Neural cell (in vitro differentiated cells): Measurements from ENCODE around the gene ARFGAP3. TPM values are rescaled to one million over a fixed set of nuclear protein-coding genes. Genes with fewer than 3 reads are reported as not detected.

Experiments used
- H2AFZ ChIP-seq: fragments of 200-600, 300-800 bp; sonication (generic), shearing (Covaris generic); 2 replicates; pipeline ENCODE4 v1.6.0; 2014; ENCODE audit warnings: low read depth, mild to moderate bottlenecking, antibody characterized with exemption, low read length, moderate library complexity
- H3F3A ChIP-seq: fragments of 200-600 bp; shearing (Covaris generic); 2 replicates; pipeline ENCODE4 v1.6.1; 2016; ENCODE audit warnings: mild to moderate bottlenecking, moderate library complexity, mixed read lengths, antibody characterized with exemption, low read length; ENCODE audit not compliant: insufficient read depth, poor library complexity, severe bottlenecking
- H3K27ac ChIP-seq: fragments of 200-600, 300-800 bp; sonication (generic), shearing (Covaris generic); 2 replicates; pipeline ENCODE4 v1.5.1; 2014; ENCODE audit warnings: mild to moderate bottlenecking, low read length, moderate library complexity
- H3K27me3 ChIP-seq: fragments of 300-800, 200-600 bp; sonication (generic), shearing (Covaris generic); 2 replicates; pipeline ENCODE4 v1.6.0; 2014; ENCODE audit warnings: mild to moderate bottlenecking, low read depth, low read length, moderate library complexity; ENCODE audit not compliant: insufficient read depth
- H3K36me3 ChIP-seq: fragments of 300-800, 200-600 bp; sonication (generic), shearing (Covaris generic); 2 replicates; pipeline ENCODE4 v1.5.1; 2014; ENCODE audit warnings: mild to moderate bottlenecking, antibody characterized with exemption, low read length, moderate library complexity; ENCODE audit not compliant: insufficient read depth
- H3K4me2 ChIP-seq: fragments of 300-800, 200-600 bp; sonication (generic), shearing (Covaris generic); 2 replicates; pipeline ENCODE4 v1.6.0; 2014; ENCODE audit warnings: mild to moderate bottlenecking, low read length
- H3K4me3 ChIP-seq: fragments of 300-800, 200-600 bp; sonication (generic), shearing (Covaris generic); 2 replicates; pipeline ENCODE4 v1.5.1; 2014; ENCODE audit warnings: mild to moderate bottlenecking, low read length, moderate library complexity
- H3K79me2 ChIP-seq: fragments of 200-600 bp; shearing (Covaris generic); replicated peaks from 2 replicates; pipeline ENCODE4 v1.6.0; 2014; ENCODE audit warnings: mild to moderate bottlenecking, low read length, moderate library complexity; ENCODE audit not compliant: insufficient read depth
- H3K9ac ChIP-seq: fragments of 300-800, 200-600 bp; sonication (generic), shearing (Covaris generic); 2 replicates; pipeline ENCODE4 v1.6.1; 2016; ENCODE audit warnings: mild to moderate bottlenecking, low read length, mixed read lengths
- H3K9me2 ChIP-seq: fragments of 200-600 bp; shearing (Covaris generic); 2 replicates; pipeline ENCODE4 v1.6.1; 2016; ENCODE audit warnings: mild to moderate bottlenecking, low read length, mixed read lengths; ENCODE audit not compliant: insufficient read depth
- H3K9me3 ChIP-seq: fragments of 200-600, 300-800 bp; sonication (generic), shearing (Covaris generic); 2 replicates; pipeline ENCODE4 v1.6.1; 2016; ENCODE audit warnings: mild to moderate bottlenecking, mixed run types, low read length, moderate library complexity, mixed read lengths
- H4K20me1 ChIP-seq: fragments of 200-600 bp; shearing (Covaris generic); 2 replicates; pipeline ENCODE4 v1.6.1; 2016; ENCODE audit warnings: mild to moderate bottlenecking, mixed run types; ENCODE audit not compliant: insufficient read depth
- EP300 ChIP-seq: fragments of 450-650 bp; conservative IDR thresholded peaks from 2 replicates; pipeline ENCODE4 v1.6.1; 2014; ENCODE audit warnings: antibody characterized with exemption, mild to moderate bottlenecking, moderate library complexity; ENCODE audit not compliant: poor library complexity, severe bottlenecking
- EZH2 ChIP-seq: fragments of 200-600, 300-800 bp; shearing (Covaris generic), sonication (generic); IDR thresholded peaks from 2 replicates; pipeline ENCODE4 v1.6.1; 2014; ENCODE audit warnings: antibody characterized with exemption, low read length, borderline replicate concordance, mild to moderate bottlenecking; ENCODE audit not compliant: insufficient read depth, poor library complexity, severe bottlenecking
- MXI1 ChIP-seq: fragments of 450-650 bp; conservative IDR thresholded peaks from 2 replicates; pipeline ENCODE4 v1.6.1; 2014; ENCODE audit warnings: antibody characterized with exemption, mild to moderate bottlenecking; ENCODE audit not compliant: poor library complexity, severe bottlenecking
- POLR2AphosphoS5 ChIP-seq: IDR thresholded peaks from 2 replicates; pipeline ENCODE4 v1.6.1; 2012
- RAD21 ChIP-seq: fragments of 450-650 bp; conservative IDR thresholded peaks from 2 replicates; pipeline ENCODE4 v1.6.1; 2014; ENCODE audit warnings: antibody characterized with exemption, mild to moderate bottlenecking, moderate library complexity
- REST ChIP-seq: IDR thresholded peaks from 2 replicates; pipeline ENCODE4 v1.6.1; 2012; ENCODE audit warnings: borderline replicate concordance
- SMC3 ChIP-seq: fragments of 450-650 bp; conservative IDR thresholded peaks from 2 replicates; pipeline ENCODE4 v1.6.1; 2014; ENCODE audit warnings: antibody characterized with exemption, mild to moderate bottlenecking, moderate library complexity; ENCODE audit not compliant: poor library complexity
- TAF1 ChIP-seq: IDR thresholded peaks from 2 replicates; pipeline ENCODE4 v1.6.1; 2012; ENCODE audit warnings: low read depth
- polyA plus RNA-seq: library from polyadenylated mRNA; depleted of rRNA; stranded (reverse); fragments of >200 nt; gene quantifications from 2 replicates; pipeline ENCODE4 v1.2.3, GENCODE V29; 2014
- TF ChIP-seq, protein P1 (sequence below): fragments of 450-650 bp; IDR thresholded peaks from 2 replicates; pipeline ENCODE4 v1.5.1; 2014; ENCODE audit warnings: antibody characterized with exemption, mild to moderate bottlenecking, moderate library complexity; ENCODE audit not compliant: poor library complexity, severe bottlenecking

Gene ARFGAP3
- polyA plus RNA-seq, 1 donor from 2014 or later: 80.7 TPM

DNA sequence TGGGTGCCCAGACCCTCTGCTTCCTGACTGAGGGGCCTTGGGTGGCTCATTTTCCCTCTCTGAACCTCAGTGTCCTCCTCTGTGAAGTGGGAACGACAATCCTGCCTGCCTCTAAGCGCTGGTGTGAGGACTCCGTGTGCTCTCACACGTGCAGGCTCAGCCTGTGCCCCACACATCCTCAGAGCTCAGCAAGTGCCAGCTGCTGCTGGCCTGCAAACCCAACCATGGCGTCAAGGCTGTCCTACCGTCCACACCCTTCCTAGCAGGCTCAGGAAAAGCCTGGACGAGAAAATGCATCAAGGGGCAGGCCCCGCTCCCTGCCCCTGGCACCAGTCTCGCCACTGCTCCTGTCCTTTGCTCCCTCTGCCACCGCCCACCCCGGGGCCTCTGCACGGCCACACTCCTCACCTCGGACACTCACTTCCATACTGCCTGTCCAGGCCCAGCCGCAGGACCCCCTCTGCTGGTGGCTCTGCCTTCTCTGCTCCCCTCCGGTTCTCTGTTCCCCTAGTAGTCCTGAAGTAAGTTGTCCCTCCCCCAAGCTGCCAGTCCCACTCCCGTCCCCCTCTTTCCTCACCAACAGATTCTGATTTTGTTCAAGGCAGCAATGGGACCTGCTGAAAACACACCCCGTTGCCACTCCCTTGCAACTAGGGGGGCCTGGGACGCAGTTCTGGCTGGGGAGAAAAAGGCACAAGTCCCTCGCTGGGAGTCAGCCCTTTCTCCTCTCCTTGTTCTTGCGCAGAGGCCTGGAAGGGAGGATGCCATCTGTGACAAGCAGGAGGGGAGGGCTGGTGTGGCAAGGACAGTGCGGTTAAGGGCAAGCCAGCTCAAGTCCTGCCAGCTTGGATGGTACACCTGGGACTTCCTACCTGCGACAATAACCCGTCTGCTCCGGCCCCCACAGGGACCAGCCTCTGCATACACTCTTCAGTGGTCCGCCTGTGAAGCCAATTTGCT is 62.2 kb downstream of the ARFGAP3 start:
- Histone ChIP-seq H3K9me3 (no peaks in the 10 kb centered on the region), H3K27ac (no peak overlapping the region), H2AFZ (no peak overlapping the region), H3K4me2 (no peak overlapping the region), H3K36me3 (peaks cover 15% of the 10 kb centered on the region), H4K20me1 (no peaks in the 10 kb centered on the region), H3K9ac (no peak overlapping the region), H3K9me2 (no peaks in the 10 kb centered on the region), H3K79me2 (no peaks in the 10 kb centered on the region), H3F3A (no peaks in the 10 kb centered on the region), H3K27me3 (no peaks in the 10 kb centered on the region), H3K4me3 (no peak overlapping the region)
- TF ChIP-seq RAD21 (no peak), POLR2AphosphoS5 (no peak)

DNA sequence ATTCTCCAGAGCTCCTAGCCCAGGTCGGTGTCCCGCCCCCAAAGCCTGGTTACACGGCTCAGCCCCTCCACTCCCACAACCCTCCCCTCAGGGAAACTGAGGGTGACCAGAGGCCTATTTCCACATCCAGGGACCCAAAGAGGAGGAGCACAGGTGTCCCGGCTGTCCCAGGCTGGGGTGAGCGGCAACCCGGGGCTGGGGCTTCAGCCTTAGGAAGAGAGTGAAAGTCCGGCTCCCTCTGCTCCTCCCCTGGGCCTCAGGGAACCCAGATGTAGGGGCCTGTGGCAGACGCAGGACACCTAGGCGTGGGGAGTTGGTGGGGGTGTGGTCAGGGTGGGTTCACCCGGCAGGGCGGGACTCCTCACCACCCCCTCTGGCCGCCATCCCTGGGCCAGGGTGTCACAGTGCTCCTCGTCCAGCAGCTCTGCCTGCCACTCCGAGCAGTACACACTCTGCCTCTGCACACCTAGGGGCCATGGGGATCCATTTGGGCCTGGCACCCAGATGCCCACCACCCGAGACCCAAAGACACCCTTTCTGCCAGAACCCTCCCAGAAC is 63.1 kb downstream of the ARFGAP3 start:
- Histone ChIP-seq H4K20me1 (no peaks in the 10 kb centered on the region), H3K9me3 (no peaks in the 10 kb centered on the region), H3K36me3 (peaks cover 10% of the 10 kb centered on the region), H3K79me2 (no peaks in the 10 kb centered on the region), H3F3A (no peaks in the 10 kb centered on the region), H2AFZ (no peak overlapping the region), H3K27ac (no peak overlapping the region), H3K4me3 (no peak overlapping the region), H3K27me3 (no peaks in the 10 kb centered on the region), H3K4me2 (no peak overlapping the region), H3K9ac (no peak overlapping the region), H3K9me2 (no peaks in the 10 kb centered on the region)
- TF ChIP-seq EP300 (no peak), REST (no peak), TAF1 (no peak), SMC3 (no peak)

DNA sequence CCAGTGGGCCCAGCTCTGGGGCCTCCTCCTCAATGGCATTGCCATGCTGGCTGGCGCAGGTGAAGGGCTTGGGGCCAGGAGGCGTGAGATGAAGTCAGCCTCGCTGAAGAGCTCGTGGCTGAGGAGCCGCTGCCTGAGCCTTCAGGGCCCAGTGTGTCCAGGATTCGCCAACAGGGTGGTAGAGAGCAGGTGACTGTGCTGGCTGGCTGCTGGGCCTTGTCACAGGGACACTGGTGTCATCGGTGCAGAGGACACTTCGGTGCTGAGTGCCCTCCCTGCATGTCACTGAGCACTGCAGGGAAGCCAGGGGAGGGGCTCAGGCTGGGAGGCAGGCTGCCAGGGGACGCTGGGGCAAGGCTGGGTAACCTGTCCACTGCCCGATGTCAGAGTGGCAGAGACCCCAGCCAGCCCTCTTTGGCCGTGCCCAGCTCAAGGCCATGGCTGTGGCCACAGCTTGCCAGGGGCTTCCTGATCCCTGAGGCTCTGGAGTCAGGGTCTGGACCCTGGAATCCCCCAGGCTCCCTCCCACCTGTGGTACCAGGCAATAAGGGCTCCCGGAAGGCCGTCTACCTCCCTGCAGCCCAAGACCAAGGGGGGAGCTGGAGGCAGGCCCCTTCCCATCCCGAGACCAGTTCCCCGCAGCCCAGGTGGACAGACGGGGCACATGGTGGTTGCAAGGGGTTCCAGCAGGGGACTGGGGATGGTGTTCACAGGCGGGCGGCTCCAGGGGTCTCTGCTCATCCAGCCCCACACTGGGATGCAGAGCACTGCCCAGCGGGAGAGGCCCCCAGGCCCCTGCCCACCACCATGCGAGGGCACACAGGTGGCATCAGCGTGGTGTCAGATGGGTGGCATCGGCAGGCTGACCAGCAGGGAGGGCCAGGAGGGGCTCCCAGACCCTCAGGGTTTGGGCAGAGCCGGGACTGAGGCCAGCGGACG is 63.9 kb downstream of the ARFGAP3 start:
- H3K9me2 ChIP-seq: no peaks in the 10 kb centered on the region
- H3K9me3 ChIP-seq: no peaks in the 10 kb centered on the region
- no peak overlapping the region for H3K4me2 ChIP-seq
- TF ChIP-seq SMC3 (no peak), EZH2 (no peak), REST (no peak), MXI1 (no peak), TAF1 (no peak), EP300 (no peak), RAD21 (no peak), POLR2AphosphoS5 (no peak)
- TF ChIP-seq, protein P1, sequence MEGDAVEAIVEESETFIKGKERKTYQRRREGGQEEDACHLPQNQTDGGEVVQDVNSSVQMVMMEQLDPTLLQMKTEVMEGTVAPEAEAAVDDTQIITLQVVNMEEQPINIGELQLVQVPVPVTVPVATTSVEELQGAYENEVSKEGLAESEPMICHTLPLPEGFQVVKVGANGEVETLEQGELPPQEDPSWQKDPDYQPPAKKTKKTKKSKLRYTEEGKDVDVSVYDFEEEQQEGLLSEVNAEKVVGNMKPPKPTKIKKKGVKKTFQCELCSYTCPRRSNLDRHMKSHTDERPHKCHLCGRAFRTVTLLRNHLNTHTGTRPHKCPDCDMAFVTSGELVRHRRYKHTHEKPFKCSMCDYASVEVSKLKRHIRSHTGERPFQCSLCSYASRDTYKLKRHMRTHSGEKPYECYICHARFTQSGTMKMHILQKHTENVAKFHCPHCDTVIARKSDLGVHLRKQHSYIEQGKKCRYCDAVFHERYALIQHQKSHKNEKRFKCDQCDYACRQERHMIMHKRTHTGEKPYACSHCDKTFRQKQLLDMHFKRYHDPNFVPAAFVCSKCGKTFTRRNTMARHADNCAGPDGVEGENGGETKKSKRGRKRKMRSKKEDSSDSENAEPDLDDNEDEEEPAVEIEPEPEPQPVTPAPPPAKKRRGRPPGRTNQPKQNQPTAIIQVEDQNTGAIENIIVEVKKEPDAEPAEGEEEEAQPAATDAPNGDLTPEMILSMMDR: no peak
- no peaks in the 10 kb centered on the region for H4K20me1 ChIP-seq
- H2AFZ ChIP-seq: no peak overlapping the region
- no peaks in the 10 kb centered on the region for H3K27me3 ChIP-seq
- H3K79me2 ChIP-seq: no peaks in the 10 kb centered on the region
- H3K36me3 ChIP-seq: peaks cover 10% of the 10 kb centered on the region
- H3K9ac ChIP-seq: no peak overlapping the region
- H3K4me3 ChIP-seq: no peak overlapping the region
- no peaks in the 10 kb centered on the region for H3F3A ChIP-seq
- no peak overlapping the region for H3K27ac ChIP-seq
